Gastrocnemius medialis (tissue), 4 donors: ENCODE measurements around the gene ACBD5. TPM values are rescaled to one million over a fixed set of nuclear protein-coding genes. Genes with fewer than 3 reads are reported as not detected.
"Not testable (repeated sequence)": the region's sequence is repeated elsewhere in the genome, so short reads cannot be mapped to it uniquely, and the experiment has no call there.

Experiments used
- ATAC-seq, 2 donors: fragments of 150-250 bp; one replicate each; pipeline ENCODE4 v1.9.1; 2016
- DNase-seq, 2 donors: peaks; one replicate each; pipeline ENCODE4 v3.0.0-alpha.2; 2019
- H3K27ac ChIP-seq, 4 donors: fragments of 200-600 bp; sonication (generic); 1 replicate in 1 of 4; 2 replicates in 3 of 4; pipeline ENCODE4 v1.5.1; 2016 to 2018; ENCODE audit warnings: mild to moderate bottlenecking in 2 of 4, moderate library complexity in 1 of 4
- H3K27me3 ChIP-seq, 3 donors: fragments of 200-600 bp; sonication (generic) in 2 of 3; 1 replicate in 1 of 3; 2 replicates in 2 of 3; pipeline versions ENCODE4 v1.5.1 to v1.6.0; 2016 to 2019; ENCODE audit warnings: mild to moderate bottlenecking in 1 of 3, moderate library complexity in 1 of 3
- H3K36me3 ChIP-seq, 2 donors: fragments of 200-600 bp; sonication (generic) in 1 of 2; one replicate each; pipeline ENCODE4 v1.5.1; 2017 to 2018
- H3K4me1 ChIP-seq, 2 donors: fragments of 200-600 bp; sonication (generic) in 1 of 2; one replicate each; pipeline ENCODE4 v1.5.1; 2016 to 2017; ENCODE audit warnings: mild to moderate bottlenecking in 2 of 2
- H3K4me3 ChIP-seq, 4 donors: fragments of 200-600 bp; sonication (generic) in 3 of 4; 1 replicate in 1 of 4; 2 replicates in 3 of 4; pipeline ENCODE4 v1.5.1; 2016 to 2019; ENCODE audit warnings: mild to moderate bottlenecking in 2 of 4
- H3K9me3 ChIP-seq, 3 donors: fragments of 200-600 bp; sonication (generic) in 2 of 3; 1 replicate in 1 of 3; 2 replicates in 2 of 3; pipeline ENCODE4 v1.5.1; 2016 to 2019
- CTCF ChIP-seq, 5 experiments: fragments of 450-650 bp in 3 of 5; fragments of 200-600 bp in 2 of 5; sonication (generic) in 2 of 5; IDR thresholded peaks in 4 of 5; conservative IDR thresholded peaks in 1 of 5; 1 replicate in 4 of 5; 2 replicates in 1 of 5; pipeline ENCODE4 v1.5.1; 2016 to 2019; ENCODE audit warnings: antibody characterized with exemption in 5 of 5, mild to moderate bottlenecking in 3 of 5, moderate library complexity in 3 of 5
- POLR2A ChIP-seq, 2 donors: fragments of 450-650 bp; IDR thresholded peaks; one replicate each; pipeline ENCODE4 v1.6.1; 2017; ENCODE audit warnings: antibody characterized with exemption in 2 of 2, mild to moderate bottlenecking in 2 of 2, moderate library complexity in 2 of 2
- in situ Hi-C, 4 donors: fragments of 200-750 bp; cut with MboI; loops; one replicate each; pipeline versions ENCODE4 v1.15.0 to v1.8.0; 2017; ENCODE audit warnings: low sequenced_read_pairs in 4 of 4
- intact Hi-C: fragments of 100-400 bp; cut with DNase I; formaldehyde crosslinking; loops from one replicate; pipeline ENCODE4 v1.15.1; 2023; ENCODE audit warnings: low total_unique reads
- total RNA-seq, 4 donors: library from RNA; depleted of rRNA; stranded (reverse); fragments of >200 nt; gene quantifications; one replicate each; pipeline versions ENCODE4 v1.1.0 to v1.2.3, GENCODE V29; 2016

The ACBD5 gene
- total RNA-seq, 4 donors from 2014 or later: 24.0 to 37.4 (median 34.3) TPM

DNA sequence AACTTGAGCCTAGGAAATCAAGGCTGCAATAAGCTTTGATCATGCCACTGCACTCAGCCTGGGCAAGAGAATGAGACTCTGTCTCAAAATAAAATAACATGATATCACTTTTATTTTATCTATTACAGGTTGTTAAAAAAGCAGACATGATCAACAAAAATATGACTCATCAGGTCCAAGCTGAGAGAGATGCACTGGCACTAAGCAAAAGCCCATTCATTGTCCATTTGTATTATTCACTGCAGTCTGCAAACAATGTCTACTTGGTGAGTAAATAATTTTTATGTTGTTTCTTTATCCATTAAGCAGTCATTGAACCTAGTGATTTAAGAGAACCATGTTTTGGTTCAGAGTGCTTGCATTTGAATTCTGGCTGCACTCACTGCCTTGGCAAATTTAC, 82.2 kb downstream of the ACBD5 start:
- Histone ChIP-seq H3K27ac (no peak overlapping the region), H3K4me1 (peaks cover 0 to 8% of the 10 kb centered on the region in 2 donors), H3K27me3 (no peaks in the 10 kb centered on the region), H3K36me3 (peaks cover 0 to 30% of the 10 kb centered on the region in 2 donors), H3K9me3 (no peaks in the 10 kb centered on the region), H3K4me3 (no peak overlapping the region)
- TF ChIP-seq CTCF (IDR thresholded peaks at IDR 0.05 in 4 of 5, conservative IDR thresholded peaks at IDR 0.05 in 1 of 5) (no peak), POLR2A (IDR thresholded peaks at IDR 0.05) (no peak)
- no peak for ATAC-seq
- intact Hi-C loops: loop anchor here (10.0 kb wide), 1 partner anchor 346 kb away; the partner anchor contains the start of gene RAB18
- no peak for DNase-seq
- in situ Hi-C loops: loop anchor here in 2 of 4 donors (10.0 kb wide), 2 partner anchors 86 to 294 kb away; partner anchors contain the start of genes ABI1 (in 1 of the 2) and ACBD5 (in 1 of the 2)

GRCh38 chr10:27157150-27157549, 83.4 kb downstream of the ACBD5 start:
- Histone ChIP-seq H3K9me3 (no peaks in the 10 kb centered on the region), H3K36me3 (peaks cover 0 to 29% of the 10 kb centered on the region in 2 donors), H3K4me3 (no peak overlapping the region), H3K27me3 (no peaks in the 10 kb centered on the region), H3K4me1 (peaks cover 12 to 21% of the 10 kb centered on the region in 2 donors), H3K27ac (no peak overlapping the region)
- TF ChIP-seq POLR2A (IDR thresholded peaks at IDR 0.05) (no peak), CTCF (IDR thresholded peaks at IDR 0.05 in 4 of 5, conservative IDR thresholded peaks at IDR 0.05 in 1 of 5) (no peak)
- no peak for ATAC-seq
- in situ Hi-C loops: loop anchor here in 2 of 4 donors (10.0 kb wide), 2 partner anchors 88 to 292 kb away; partner anchors contain the start of genes ABI1 (in 1 of the 2) and ACBD5 (in 1 of the 2)
- intact Hi-C loops: loop anchor here (10.0 kb wide), 1 partner anchor 348 kb away; the partner anchor contains the start of gene RAB18
- no peak for DNase-seq

DNA sequence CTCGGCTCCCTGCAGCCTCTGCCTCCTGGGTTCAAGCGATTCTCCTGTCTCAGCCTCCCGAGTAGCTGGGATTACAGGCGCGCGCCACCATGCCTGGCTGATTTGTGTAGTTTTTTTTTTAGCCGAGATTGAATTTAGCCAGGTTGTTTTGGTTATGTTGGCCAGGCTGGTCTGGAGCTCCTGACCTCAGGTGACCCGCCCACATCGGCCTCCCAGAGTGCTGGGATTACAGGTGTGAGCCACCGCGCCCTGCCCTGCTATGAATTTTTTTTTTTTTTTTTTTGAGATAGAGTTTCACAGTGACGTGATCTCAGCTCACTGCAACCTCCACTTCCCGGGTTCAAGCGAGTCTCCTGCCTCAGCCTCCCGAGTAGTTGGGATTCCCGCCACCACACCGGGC, 84.0 kb downstream of the ACBD5 start:
- not testable (repeated sequence) for DNase-seq, H3K27me3 ChIP-seq, ATAC-seq, H3K9me3 ChIP-seq
- peaks cover 12 to 22% of the 10 kb centered on the region in 2 donors for H3K4me1 ChIP-seq
- in situ Hi-C loops (loop anchor here in 2 of 4 donors (10.0 kb wide), 2 partner anchors 88 to 292 kb away; partner anchors contain the start of genes ABI1 (in 1 of the 2) and ACBD5 (in 1 of the 2)), intact Hi-C loops (loop anchor here (10.0 kb wide), 1 partner anchor 348 kb away; the partner anchor contains the start of gene RAB18)
- H3K27ac ChIP-seq: peak overlapping the region in 2 of 4 donors; percentile 92 to 98
- H3K36me3 ChIP-seq: peaks cover 0 to 23% of the 10 kb centered on the region in 2 donors
- peak overlapping the region in 3 of 4 donors; percentile 92 to 99 (median 93) for H3K4me3 ChIP-seq

DNA sequence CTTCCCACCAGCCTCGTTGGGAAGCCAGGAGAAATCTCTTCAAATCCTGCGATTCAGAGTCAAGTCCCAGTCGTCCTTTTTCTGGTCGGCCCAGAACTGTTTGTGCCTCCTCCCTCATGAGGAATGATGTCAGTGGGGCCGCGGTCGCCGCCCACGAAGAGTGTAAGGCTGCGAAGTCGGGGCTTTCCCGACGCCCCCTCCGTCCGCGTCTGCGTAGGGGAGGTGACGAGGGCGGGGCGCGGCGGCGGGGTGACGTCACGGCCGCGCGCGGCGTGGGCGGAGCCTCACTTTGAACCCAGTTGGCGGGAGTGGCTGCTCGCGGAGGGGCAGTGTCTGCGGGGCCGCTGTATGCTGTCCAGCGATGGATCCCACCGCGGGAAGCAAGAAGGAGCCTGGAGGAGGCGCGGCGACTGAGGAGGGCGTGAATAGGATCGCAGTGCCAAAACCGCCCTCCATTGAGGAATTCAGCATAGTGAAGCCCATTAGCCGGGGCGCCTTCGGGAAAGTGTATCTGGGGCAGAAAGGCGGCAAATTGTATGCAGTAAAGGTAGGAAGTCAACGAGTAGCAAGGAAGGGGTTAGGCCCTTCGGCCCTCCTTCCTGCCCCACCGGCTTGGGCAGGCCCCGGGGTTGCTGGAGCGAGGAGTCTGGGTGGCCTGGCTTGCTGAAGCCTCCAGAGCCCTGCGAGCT, 85.4 kb downstream of the ACBD5 start, which contains the start of gene MASTL:
TSS of gene MASTL (plus strand) at position 287 of the 689 bp plus-strand sequence. CDS start at position 362, 75 bp downstream.
- peak; percentile 85 to 87 for ATAC-seq
- Histone ChIP-seq H3K27me3 (no peaks in the 10 kb centered on the region), H3K9me3 (no peaks in the 10 kb centered on the region), H3K36me3 (peaks cover 0 to 15% of the 10 kb centered on the region in 2 donors), H3K27ac (peak within 1 kb of the TSS; percentile 89 to 99 (median 95)), H3K4me1 (peaks cover 12 to 22% of the 10 kb centered on the region in 2 donors), H3K4me3 (peak within 1 kb of the TSS; percentile 65 to 99 (median 92))
- DNase-seq: peak; percentile 79 to 89
- in situ Hi-C loops (loop anchor here in 2 of 4 donors (10.0 kb wide), 2 partner anchors 90 to 290 kb away; partner anchors contain the start of genes ABI1 (in 1 of the 2) and ACBD5 (in 1 of the 2)), intact Hi-C loops (loop anchor here (1.0 to 10.0 kb wide), 2 partner anchors 55 to 350 kb away; partner anchors contain the start of genes ANKRD26 and RAB18)
- TF ChIP-seq CTCF (IDR thresholded peaks at IDR 0.05 in 4 of 5, conservative IDR thresholded peaks at IDR 0.05 in 1 of 5): no peak
- TF ChIP-seq POLR2A (IDR thresholded peaks at IDR 0.05): peak; percentile 89 to 92
